ENCODE results near the gene CLTA. TPM values are rescaled to one million over a fixed set of nuclear protein-coding genes. Genes with fewer than 3 reads are reported as not detected.

CLTA gene
- total and polyA plus RNA-seq, 10 of the 15 experiments (the other 5 are each of a cell fraction or from before 2014, with no cell fraction given) = 49.0 to 241 (median 168) TPM

GRCh38 chr9:36169708-36170107 is 21.0 kb upstream of the CLTA start:
- WGBS (ENCODE audit: insufficient coverage, insufficient replicate concordance, low lambda C conversion rate, missing lambda C conversion rate) = 60% methylated on average over 17 of the region's 17 CpGs
- Histone ChIP-seq H3K9me3 (replicated peaks; ENCODE audit: control insufficient read depth, insufficient read depth, low read length) (no peaks in the 10 kb centered on the region), H2AFZ (ENCODE audit: control insufficient read depth, low read depth, low read length) (no peak overlapping the region), H3K79me2 (ENCODE audit: control insufficient read depth, insufficient read depth, low read length) (no peaks in the 10 kb centered on the region), H3K27ac (ENCODE audit: control insufficient read depth, insufficient read depth) (no peak overlapping the region), H4K20me1 (ENCODE audit: control insufficient read depth, insufficient read depth) (no peaks in the 10 kb centered on the region), H3K4me3 (no peak overlapping the region), H3K4me2 (ENCODE audit: control insufficient read depth, insufficient read depth) (no peak overlapping the region), H3K36me3 (ENCODE audit: control insufficient read depth in 2 of 2, insufficient read depth in 2 of 2, low read length in 1 of 2) (no peaks in the 10 kb centered on the region), H3K4me1 (ENCODE audit: control insufficient read depth, insufficient read depth, low read length) (peaks cover 3% of the 10 kb centered on the region; the same call in 1 of the 2 replicates), H3K9ac (ENCODE audit: control insufficient read depth, insufficient read depth, low read length) (no peak overlapping the region), H3K27me3 (replicated peaks in 1 of 2; ENCODE audit: control insufficient read depth in 2 of 2, insufficient read depth in 2 of 2, low read length in 1 of 2) (no peaks in the 10 kb centered on the region; a peak in 2 of 4 replicates)
- ChIA-PET RAD21 (ENCODE audit: unreplicated experiment) (interaction anchor here (1.6 kb wide), 1 partner anchor 159 kb away, joined by 4 read pairs; no protein-coding TSS in a partner anchor), CTCF (interaction anchor here (0.5 to 7.8 kb wide), 3 partner anchors 20 to 74 kb away, joined by 3 to 258 read pairs (median 3); no protein-coding TSS in a partner anchor), POLR2A (no interaction called here), SMC1A (ENCODE audit: uncharacterized antibody, unreplicated experiment) (interaction anchor here (1.8 to 9.1 kb wide), 2 partner anchors 21 to 67 kb away, joined by 5 to 134 read pairs; no protein-coding TSS in a partner anchor)
- DNase-seq (ENCODE audit: low read depth, low spot score) = no peak
- TF ChIP-seq SREBF2 (IDR thresholded peaks at IDR 0.05; ENCODE audit: low read length) (no peak), MEF2B (IDR thresholded peaks at IDR 0.05; ENCODE audit: partially characterized antibody, poor library complexity, severe bottlenecking) (no peak), ZNF274 (IDR thresholded peaks at IDR 0.05; ENCODE audit: insufficient read depth, insufficient read length) (no peak), POU2F2 (IDR thresholded peaks at IDR 0.05; ENCODE audit: borderline replicate concordance, low read depth, low read length) (no peak), GATAD2B (conservative IDR thresholded peaks at IDR 0.05; ENCODE audit: low read depth) (no peak), FOXM1 (IDR thresholded peaks at IDR 0.05; ENCODE audit: low read depth, low read length) (no peak), SP1 (IDR thresholded peaks at IDR 0.05; ENCODE audit: low read depth, low read length) (no peak), CEBPB (IDR thresholded peaks at IDR 0.05; ENCODE audit: borderline replicate concordance in 1 of 2, low read depth in 2 of 2, low read length in 2 of 2) (no peak), TCF3 (IDR thresholded peaks at IDR 0.05; ENCODE audit: borderline replicate concordance, insufficient read depth, low read depth, low read length) (no peak), ATF3 (IDR thresholded peaks at IDR 0.05; ENCODE audit: borderline replicate concordance, extremely low read depth, low read depth, low read length) (no peak), POLR2AphosphoS2 (IDR thresholded peaks at IDR 0.05; ENCODE audit: low read depth, low read length) (no peak), KLF5 (IDR thresholded peaks at IDR 0.05; ENCODE audit: partially characterized antibody) (no peak), NFYA (IDR thresholded peaks at IDR 0.05; ENCODE audit: borderline replicate concordance, low read depth, low read length) (no peak), CHD2 (IDR thresholded peaks at IDR 0.05; ENCODE audit: borderline replicate concordance, low read depth, low read length) (no peak), BACH1 (IDR thresholded peaks at IDR 0.05; ENCODE audit: borderline replicate concordance) (no peak), SIN3A (IDR thresholded peaks at IDR 0.05; ENCODE audit: low read depth, low read length) (no peak), RAD51 (IDR thresholded peaks at IDR 0.05) (no peak), NBN (IDR thresholded peaks at IDR 0.05) (no peak)
- TF ChIP-seq, protein P1, sequence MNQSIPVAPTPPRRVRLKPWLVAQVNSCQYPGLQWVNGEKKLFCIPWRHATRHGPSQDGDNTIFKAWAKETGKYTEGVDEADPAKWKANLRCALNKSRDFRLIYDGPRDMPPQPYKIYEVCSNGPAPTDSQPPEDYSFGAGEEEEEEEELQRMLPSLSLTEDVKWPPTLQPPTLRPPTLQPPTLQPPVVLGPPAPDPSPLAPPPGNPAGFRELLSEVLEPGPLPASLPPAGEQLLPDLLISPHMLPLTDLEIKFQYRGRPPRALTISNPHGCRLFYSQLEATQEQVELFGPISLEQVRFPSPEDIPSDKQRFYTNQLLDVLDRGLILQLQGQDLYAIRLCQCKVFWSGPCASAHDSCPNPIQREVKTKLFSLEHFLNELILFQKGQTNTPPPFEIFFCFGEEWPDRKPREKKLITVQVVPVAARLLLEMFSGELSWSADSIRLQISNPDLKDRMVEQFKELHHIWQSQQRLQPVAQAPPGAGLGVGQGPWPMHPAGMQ (IDR thresholded peaks at IDR 0.05; ENCODE audit: borderline replicate concordance) = no peak
- TF ChIP-seq, protein P2, sequence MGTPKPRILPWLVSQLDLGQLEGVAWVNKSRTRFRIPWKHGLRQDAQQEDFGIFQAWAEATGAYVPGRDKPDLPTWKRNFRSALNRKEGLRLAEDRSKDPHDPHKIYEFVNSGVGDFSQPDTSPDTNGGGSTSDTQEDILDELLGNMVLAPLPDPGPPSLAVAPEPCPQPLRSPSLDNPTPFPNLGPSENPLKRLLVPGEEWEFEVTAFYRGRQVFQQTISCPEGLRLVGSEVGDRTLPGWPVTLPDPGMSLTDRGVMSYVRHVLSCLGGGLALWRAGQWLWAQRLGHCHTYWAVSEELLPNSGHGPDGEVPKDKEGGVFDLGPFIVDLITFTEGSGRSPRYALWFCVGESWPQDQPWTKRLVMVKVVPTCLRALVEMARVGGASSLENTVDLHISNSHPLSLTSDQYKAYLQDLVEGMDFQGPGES (IDR thresholded peaks at IDR 0.05) = no peak
- ATAC-seq = no peak
- intact Hi-C loops (cut with micrococcal nuclease; ENCODE audit: unreplicated experiment) (loop anchor here (10.0 kb wide), 1 partner anchor 135 kb away; the partner anchor contains the start of gene RECK), in situ Hi-C loops (cut with MboI) (loop anchor here (5.0 kb wide), 1 partner anchor 67 kb away; no protein-coding TSS in a partner anchor)
- no TSS peak for BruUV-seq (replicated peaks)
- no peak for FAIRE-seq
